Keratinocyte (primary cell): ENCODE measurements around the gene HECTD2. TPM values are rescaled to one million over a fixed set of nuclear protein-coding genes. Genes with fewer than 3 reads are reported as not detected.

Experiments
- DNase-seq: peaks from one replicate; pipeline ENCODE4 v3.0.0-alpha.2; 2011; ENCODE audit warnings: low read depth, missing footprints, low spot score
- FAIRE-seq: peaks from 2 replicates; lab custom pipeline; 2011; peaks lifted over from hg19 to GRCh38; lab: Jason Lieb, UNC
- H2AFZ ChIP-seq: 2 replicates; pipeline ENCODE4 v1.6.0; 2012; ENCODE audit warnings: low read length, control low read depth, inconsistent platforms; ENCODE audit not compliant: control insufficient read depth
- H3K27ac ChIP-seq: 2 replicates; pipeline ENCODE4 v1.5.1; 2011; ENCODE audit warnings: low read length; ENCODE audit not compliant: control insufficient read depth, insufficient read depth
- H3K27me3 ChIP-seq: 3 replicates; pipeline ENCODE4 v1.6.0; 2011; ENCODE audit warnings: low read length; ENCODE audit not compliant: control insufficient read depth, insufficient read depth; ENCODE audit errors: extremely low read depth
- H3K36me3 ChIP-seq, 2 experiments: 2 replicates in 1 of 2; 3 replicates in 1 of 2; pipeline ENCODE4 v1.5.1; 2011; ENCODE audit warnings: low read length in 2 of 2, mild to moderate bottlenecking in 1 of 2; ENCODE audit not compliant: control insufficient read depth in 2 of 2, insufficient read depth in 2 of 2; ENCODE audit errors: extremely low read depth in 1 of 2
- H3K4me1 ChIP-seq: 3 replicates; pipeline ENCODE4 v1.5.1; 2011; ENCODE audit warnings: low read length; ENCODE audit not compliant: control insufficient read depth, insufficient read depth; ENCODE audit errors: extremely low read depth
- H3K4me2 ChIP-seq: 3 replicates; pipeline ENCODE4 v1.6.0; 2011; ENCODE audit warnings: low read depth, low read length; ENCODE audit not compliant: control insufficient read depth, insufficient read depth; ENCODE audit errors: extremely low read depth
- H3K4me3 ChIP-seq, 3 experiments: fragments of 200-600 bp in 1 of 3; sonication (generic) in 1 of 3; 2 replicates in 2 of 3; 3 replicates in 1 of 3; pipeline ENCODE4 v1.5.1; 2011 to 2016; ENCODE audit warnings: low read length in 3 of 3, mild to moderate bottlenecking in 3 of 3, control low read depth in 2 of 3, inconsistent platforms in 1 of 3, low read depth in 1 of 3, mixed read lengths in 1 of 3, mixed run types in 1 of 3, moderate library complexity in 1 of 3; ENCODE audit not compliant: control insufficient read depth in 2 of 3, insufficient read depth in 2 of 3; ENCODE audit errors: extremely low read depth in 1 of 3
- H3K79me2 ChIP-seq: 2 replicates; pipeline ENCODE4 v1.6.0; 2012; ENCODE audit warnings: low read length; ENCODE audit not compliant: control insufficient read depth, insufficient read depth
- H3K9ac ChIP-seq: 3 replicates; pipeline ENCODE4 v1.6.0; 2011; ENCODE audit warnings: low read length; ENCODE audit not compliant: control insufficient read depth, insufficient read depth; ENCODE audit errors: extremely low read depth
- H3K9me1 ChIP-seq: 3 replicates; pipeline ENCODE4 v1.6.0; 2011; ENCODE audit warnings: low read length; ENCODE audit not compliant: control insufficient read depth, insufficient read depth; ENCODE audit errors: extremely low read depth
- H3K9me3 ChIP-seq: 2 replicates; pipeline ENCODE4 v1.5.1; 2012; ENCODE audit warnings: low read depth, low read length; ENCODE audit not compliant: control insufficient read depth
- H4K20me1 ChIP-seq: 3 replicates; pipeline ENCODE4 v1.6.0; 2011; ENCODE audit warnings: low read length; ENCODE audit not compliant: control insufficient read depth, insufficient read depth; ENCODE audit errors: extremely low read depth
- CTCF ChIP-seq, 3 experiments: IDR thresholded peaks in 1 of 3; conservative IDR thresholded peaks in 1 of 3; optimal IDR thresholded peaks in 1 of 3; 2 replicates in 2 of 3; 3 replicates in 1 of 3; pipeline versions ENCODE3 to v1.5.1; 2011; ENCODE audit warnings: low read length in 3 of 3, mild to moderate bottlenecking in 3 of 3, moderate library complexity in 2 of 3, control low read depth in 1 of 3, inconsistent platforms in 1 of 3; ENCODE audit not compliant: insufficient read depth in 2 of 3; ENCODE audit errors: extremely low read depth in 1 of 3
- EZH2 ChIP-seq: IDR thresholded peaks from one replicate; pipeline ENCODE4 v1.6.1; 2012; ENCODE audit warnings: inconsistent platforms, mild to moderate bottlenecking, low read length, moderate library complexity
- dilution Hi-C: fragments of 300-500 bp; cut with MboI; formaldehyde crosslinking; loops from one replicate; pipeline ENCODE4 v1.7.0; 2020; ENCODE audit warnings: low sequenced_read_pairs; ENCODE audit not compliant: extremely low pct_ligation_motif_present
- polyA plus RNA-seq, 5 experiments: library from polyadenylated mRNA; depleted of rRNA in 3 of 5; stranded (reverse) in 3 of 5; stranded (forward) in 1 of 5; unstranded in 1 of 5; fragments of >200 nt; gene quantifications; 1 replicate in 1 of 5; 2 replicates in 3 of 5; 3 replicates in 1 of 5; pipeline versions ENCODE4 v1.2.1 to v1.2.3, GENCODE V29; 2011 to 2012; ENCODE audit warnings: missing spikeins in 2 of 5, low read depth in 1 of 5, low replicate concordance in 1 of 5

The HECTD2 gene
- polyA plus RNA-seq, 1 donor (not counting 4 experiments of a cell fraction or from before 2014, with no cell fraction given), result 2.2 TPM

DNA sequence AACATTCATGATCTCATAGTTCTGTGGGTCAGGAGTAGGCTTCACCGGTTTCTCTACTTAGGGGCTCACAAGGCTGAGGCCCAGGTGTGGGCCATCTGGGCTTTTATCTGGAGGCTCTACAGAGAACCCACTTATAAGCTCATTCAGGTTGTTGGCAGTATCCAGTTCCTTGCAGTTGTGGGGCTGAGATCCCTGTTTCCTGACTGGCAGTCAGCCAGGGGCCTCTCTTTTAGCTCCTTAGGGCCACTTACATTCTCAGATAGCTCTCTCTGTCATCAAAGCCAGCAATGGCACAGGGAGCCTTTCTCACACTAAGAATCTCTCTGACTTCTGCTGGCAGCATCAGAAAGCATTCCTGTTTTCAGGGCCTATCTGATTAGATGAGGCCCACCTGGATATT, 18.2 kb upstream of the HECTD2 start:
- no peaks in the 10 kb centered on the region for H3K9me3 ChIP-seq
- H3K79me2 ChIP-seq, result no peaks in the 10 kb centered on the region
- TF ChIP-seq EZH2, result no peak
- H3K4me2 ChIP-seq, result no peak overlapping the region
- no peak overlapping the region for H3K27ac ChIP-seq
- dilution Hi-C loops, result no loop called here
- H3K9ac ChIP-seq, result no peak overlapping the region
- no peak overlapping the region for H3K4me3 ChIP-seq
- H3K36me3 ChIP-seq, result no peaks in the 10 kb centered on the region
- H3K27me3 ChIP-seq, result peaks cover 3% of the 10 kb centered on the region
- no peak overlapping the region for H2AFZ ChIP-seq
- H4K20me1 ChIP-seq, result no peaks in the 10 kb centered on the region
- no peak for DNase-seq
- no peaks in the 10 kb centered on the region for H3K4me1 ChIP-seq
- no peaks in the 10 kb centered on the region for H3K9me1 ChIP-seq
- no peak for FAIRE-seq

DNA sequence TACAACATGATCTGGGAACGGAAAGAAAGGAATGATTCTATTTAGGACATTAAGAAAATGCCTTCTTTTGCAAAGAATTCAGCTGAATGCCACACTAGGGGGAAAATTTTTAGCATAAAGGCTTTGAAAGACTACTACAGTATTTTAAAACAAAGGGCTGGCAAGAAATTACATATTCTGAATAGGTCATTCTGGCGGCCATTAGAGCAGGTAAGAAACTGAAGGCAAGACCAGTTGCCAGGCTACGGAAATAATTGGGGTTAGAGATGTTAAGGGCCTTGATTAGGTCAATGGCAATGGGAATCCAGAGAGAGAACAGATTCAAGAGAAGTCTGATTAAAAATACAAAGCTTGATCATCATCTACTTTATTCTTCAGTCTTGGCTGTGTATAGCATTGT, 3.8 kb upstream of the HECTD2 start:
- dilution Hi-C loops, result no loop called here
- TF ChIP-seq CTCF (optimal IDR thresholded peaks at IDR 0.05 in 1 of 3, IDR thresholded peaks at IDR 0.05 in 1 of 3, conservative IDR thresholded peaks at IDR 0.05 in 1 of 3; ENCODE audit: extremely low read depth in 1 of 3, insufficient read depth in 2 of 3, low read length in 3 of 3), result no peak
- no peak for TF ChIP-seq EZH2
- no peak overlapping the region for H3K4me3 ChIP-seq
- no peak overlapping the region for H3K27ac ChIP-seq
- no peaks in the 10 kb centered on the region for H3K9me1 ChIP-seq
- DNase-seq, result no peak
- no peaks in the 10 kb centered on the region for H3K79me2 ChIP-seq
- no peaks in the 10 kb centered on the region for H4K20me1 ChIP-seq
- H2AFZ ChIP-seq, result no peak overlapping the region
- H3K4me2 ChIP-seq, result no peak overlapping the region
- no peaks in the 10 kb centered on the region for H3K27me3 ChIP-seq
- H3K4me1 ChIP-seq, result peaks cover 6% of the 10 kb centered on the region
- H3K36me3 ChIP-seq, result no peaks in the 10 kb centered on the region
- no peak overlapping the region for H3K9ac ChIP-seq
- no peak for FAIRE-seq
- no peaks in the 10 kb centered on the region for H3K9me3 ChIP-seq
